Amygdala (tissue), 56 donors: ENCODE results near the gene FNDC3B.
"Not testable (repeated sequence)": the region's sequence is repeated elsewhere in the genome, so short reads cannot be mapped to it uniquely, and the experiment has no call there.

Experiments
- DNase-seq, 56 donors: peaks; one replicate each; lab custom pipeline; 2025; lab: John Stamatoyannopoulos, UW

The FNDC3B gene

GRCh38 chr3:172087602-172088580 lies 48.5 kb downstream of the FNDC3B start:
- no peak for DNase-seq

GRCh38 chr3:172089250-172089649 lies 49.9 kb downstream of the FNDC3B start:
- DNase-seq: no peak

- no peak for DNase-seq
Measured at GRCh38 chr3:172090035-172090434, 50.7 kb downstream of the FNDC3B start.

GRCh38 chr3:172092658-172093057 lies 53.3 kb downstream of the FNDC3B start:
- no peak for DNase-seq

GRCh38 chr3:172093581-172094443 lies 54.4 kb downstream of the FNDC3B start:
- DNase-seq: not testable (repeated sequence)

GRCh38 chr3:172094621-172095557 lies 55.5 kb downstream of the FNDC3B start:
- no peak for DNase-seq

- DNase-seq: no peak
Measured at GRCh38 chr3:172096881-172097420, 57.6 kb downstream of the FNDC3B start.

- no peak for DNase-seq
Measured at GRCh38 chr3:172097585-172097984, 58.2 kb downstream of the FNDC3B start.

GRCh38 chr3:172098698-172099494 lies 59.5 kb downstream of the FNDC3B start:
- no peak for DNase-seq

GRCh38 chr3:172099495-172099808 lies 60.1 kb downstream of the FNDC3B start:
- DNase-seq: no peak

- DNase-seq: no peak
Measured at GRCh38 chr3:172100482-172100881, 61.1 kb downstream of the FNDC3B start.

GRCh38 chr3:172101107-172101506 lies 61.7 kb downstream of the FNDC3B start:
- no peak for DNase-seq

- DNase-seq: no peak
Measured at GRCh38 chr3:172102123-172102882, 62.9 kb downstream of the FNDC3B start.

- DNase-seq: no peak
Measured at GRCh38 chr3:172102883-172103310, 63.5 kb downstream of the FNDC3B start.

GRCh38 chr3:172103724-172104123 lies 64.3 kb downstream of the FNDC3B start:
- no peak for DNase-seq

- DNase-seq: no peak
Measured at GRCh38 chr3:172104471-172105072, 65.2 kb downstream of the FNDC3B start.

GRCh38 chr3:172106037-172106954 lies 66.9 kb downstream of the FNDC3B start:
- no peak for DNase-seq
